NCI-H748 treated with DMSO at 0.1 percent for 48 hours (cell line): Measurements from ENCODE around the gene MRPL19.
A peak's percentile ranks its signal among the peaks of the same experiment; 100 is the strongest.

Source experiments
- DNase-seq: peaks from one replicate; lab custom pipeline; 2025; lab: John Stamatoyannopoulos, UW

Gene MRPL19

DNA sequence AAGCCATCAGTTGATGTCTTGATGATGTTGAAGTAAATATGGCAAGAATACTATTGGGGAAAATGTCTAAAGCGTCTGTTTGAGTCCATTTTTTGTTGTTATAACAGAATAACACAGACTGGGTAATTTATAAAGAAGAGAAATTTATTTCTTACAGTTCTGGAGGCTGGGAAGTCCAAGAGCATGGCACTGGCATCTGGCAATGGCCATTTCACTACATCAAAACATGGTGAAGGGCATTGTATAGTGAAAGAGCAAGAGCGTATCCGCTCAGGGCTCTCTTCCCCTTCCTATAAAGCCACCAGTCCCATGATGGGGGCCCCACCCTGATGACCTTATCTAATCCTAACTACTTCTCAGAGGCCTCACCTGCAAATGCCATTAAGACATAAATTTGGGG is 29.6 kb upstream of the MRPL19 start:
- no peak for DNase-seq

DNA sequence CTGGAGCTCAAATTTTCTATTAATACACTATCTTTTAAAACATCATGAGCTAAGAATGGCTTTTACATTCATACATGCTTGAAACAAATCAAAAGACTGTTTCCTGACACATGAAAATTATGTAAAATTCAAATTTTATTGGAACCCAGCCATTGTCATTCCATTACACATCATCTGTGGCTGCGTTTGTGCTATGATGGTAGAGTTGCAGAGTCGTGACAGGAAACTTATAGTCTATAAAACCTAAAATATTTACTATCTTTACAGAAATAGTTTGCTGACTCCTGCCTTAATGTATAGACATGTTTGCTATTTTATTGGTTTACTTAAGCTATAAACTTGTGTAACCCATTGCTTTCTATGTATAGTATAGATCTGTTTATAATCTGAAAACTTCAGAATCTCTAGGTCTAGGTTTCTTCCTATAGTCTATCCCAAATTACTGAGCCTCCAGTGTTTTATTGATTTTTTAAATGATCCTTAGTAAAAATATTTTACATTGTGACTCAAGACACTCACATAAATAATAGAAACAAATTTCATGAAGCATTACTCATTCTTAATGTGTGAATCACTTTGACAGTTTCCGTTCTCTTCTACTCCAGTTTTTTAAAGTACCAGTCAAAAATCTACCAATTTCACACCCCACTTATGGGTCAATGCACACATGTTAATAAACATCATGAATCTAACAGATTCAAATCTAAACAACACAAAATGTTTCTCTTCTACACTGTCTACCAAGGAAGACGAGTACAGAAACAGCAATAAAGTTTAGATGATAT is 26.4 kb upstream of the MRPL19 start:
- no peak for DNase-seq

GRCh38 chr2:75621228-75621627 is 25.4 kb upstream of the MRPL19 start:
- DNase-seq, result no peak

GRCh38 chr2:75622500-75622899 is 24.1 kb upstream of the MRPL19 start:
- no peak for DNase-seq

GRCh38 chr2:75622929-75623328 is 23.7 kb upstream of the MRPL19 start:
- DNase-seq, result no peak

DNA sequence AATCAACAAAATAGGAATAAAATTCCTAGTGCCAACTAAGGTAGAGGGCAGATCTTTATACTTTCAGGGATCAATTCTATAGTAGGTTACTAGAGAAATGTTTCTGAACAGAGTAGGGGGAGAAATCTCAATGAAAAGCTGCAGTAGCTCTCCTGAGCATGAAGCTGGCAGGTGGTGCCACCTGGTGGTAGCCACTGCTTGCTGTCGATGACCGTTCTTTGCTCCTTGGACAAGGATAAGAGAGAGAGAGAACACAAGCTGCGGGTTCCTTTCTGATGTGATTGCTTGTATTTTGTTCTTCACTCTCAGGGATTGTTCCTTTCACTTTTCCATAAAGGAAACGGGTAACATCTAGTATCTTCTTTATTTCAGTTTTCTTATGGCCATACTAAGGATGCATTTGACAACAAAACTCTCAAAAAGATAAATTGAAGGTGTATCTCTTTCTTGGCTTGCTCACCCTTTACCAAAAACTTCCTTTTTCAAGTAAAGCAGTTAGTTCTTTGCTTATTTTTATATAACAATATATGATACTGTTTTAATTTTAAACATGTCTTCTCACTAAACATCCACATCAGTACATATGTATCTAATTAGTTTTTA is 18.6 kb upstream of the MRPL19 start:
- DNase-seq, result peak; percentile 40

- no peak for DNase-seq
Observed at GRCh38 chr2:75632091-75632701, 14.4 kb upstream of the MRPL19 start.

- no peak for DNase-seq
Observed at GRCh38 chr2:75632813-75633212, 13.8 kb upstream of the MRPL19 start.

- DNase-seq, result no peak
Observed at GRCh38 chr2:75633620-75634019, 13.0 kb upstream of the MRPL19 start.

DNA sequence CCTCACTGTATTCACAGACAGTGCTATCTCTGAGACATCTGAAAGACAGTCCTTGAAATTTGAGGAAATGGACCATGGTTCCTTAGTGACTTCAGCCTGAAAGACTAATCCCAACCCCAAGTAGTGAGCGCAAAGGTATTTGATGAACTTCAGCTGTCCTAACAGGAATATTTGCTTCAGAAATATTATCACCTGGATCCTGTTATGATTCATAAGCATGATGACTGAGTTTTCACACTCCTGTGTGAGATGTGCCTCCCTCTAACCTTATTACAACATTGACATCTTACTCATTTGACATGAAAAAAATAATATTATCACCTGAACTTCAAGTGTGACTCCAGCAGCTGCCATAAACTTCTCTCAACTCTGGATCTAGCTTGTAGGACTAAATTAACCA is 11.6 kb upstream of the MRPL19 start:
- DNase-seq, result no peak

- DNase-seq, result no peak
Observed at GRCh38 chr2:75637568-75637967, 9.0 kb upstream of the MRPL19 start.

GRCh38 chr2:75640621-75641121 is 5.9 kb upstream of the MRPL19 start:
- no peak for DNase-seq

- DNase-seq, result no peak
Observed at GRCh38 chr2:75641587-75641986, 5.0 kb upstream of the MRPL19 start.

DNA sequence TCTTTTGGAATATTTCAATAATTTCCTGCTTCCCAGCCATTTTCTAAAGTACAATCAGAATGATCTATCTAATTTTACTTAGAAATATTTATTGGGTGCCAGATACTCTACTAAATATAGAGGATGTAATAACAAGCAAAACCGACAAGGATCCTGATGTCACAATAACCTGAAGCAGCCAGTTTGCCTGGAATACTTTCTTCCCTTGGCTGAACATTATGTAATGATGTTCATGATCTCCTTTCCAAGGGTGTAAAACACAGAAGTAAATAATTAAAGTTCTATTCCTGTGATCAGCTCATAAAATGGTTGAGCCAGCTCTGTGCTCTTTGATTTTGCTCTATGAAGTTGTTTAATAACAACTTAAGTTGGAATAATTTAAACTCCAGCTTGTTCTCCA is 2.6 kb upstream of the MRPL19 start:
- no peak for DNase-seq

GRCh38 chr2:75645643-75646042 is 940 bp upstream of the MRPL19 start:
- no peak for DNase-seq

DNA sequence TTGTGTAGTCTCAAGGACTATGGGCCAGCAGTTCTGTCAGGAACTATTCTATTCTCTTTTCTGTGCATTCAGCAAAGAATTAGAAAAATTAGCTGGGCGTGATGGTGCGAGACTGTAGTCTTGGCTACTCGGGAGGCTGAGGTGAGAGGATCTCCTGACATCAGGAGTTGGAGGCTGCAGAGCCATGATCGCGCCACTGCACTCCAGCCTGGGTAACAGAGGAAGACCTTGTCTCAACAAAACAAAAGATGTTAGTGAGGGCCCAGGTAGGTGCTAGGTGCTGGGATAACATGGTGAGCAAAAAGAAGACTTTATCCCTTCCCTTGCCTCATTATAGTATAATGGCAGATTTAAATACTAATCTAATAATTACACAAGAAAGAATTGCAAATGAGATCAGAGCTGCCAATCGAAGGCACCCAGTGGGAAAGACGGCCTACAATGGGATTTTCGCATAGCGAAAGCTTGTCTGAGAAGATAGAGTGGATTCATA is 447 bp upstream of the MRPL19 start:
- DNase-seq, result no peak

DNA sequence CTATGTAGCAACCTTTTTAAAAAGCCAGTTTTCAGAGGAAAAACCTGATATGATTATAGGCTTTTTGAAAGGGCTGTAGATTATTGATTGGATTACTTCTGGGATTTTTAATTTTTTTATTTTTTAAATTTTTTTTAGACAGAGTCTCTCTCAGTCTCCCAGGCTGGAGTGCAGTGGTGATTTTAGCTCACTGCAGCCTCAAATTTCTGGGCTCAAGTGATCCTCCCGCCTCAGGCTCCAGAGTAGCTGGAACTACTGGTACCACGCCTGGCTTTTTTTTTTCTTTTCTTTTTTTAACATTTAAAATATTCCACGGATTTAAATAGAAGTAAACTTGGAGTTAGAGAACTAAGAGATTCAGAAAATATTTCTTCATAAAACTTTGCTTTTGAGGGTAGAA is 1.2 kb downstream of the MRPL19 start:
- DNase-seq, result no peak

DNA sequence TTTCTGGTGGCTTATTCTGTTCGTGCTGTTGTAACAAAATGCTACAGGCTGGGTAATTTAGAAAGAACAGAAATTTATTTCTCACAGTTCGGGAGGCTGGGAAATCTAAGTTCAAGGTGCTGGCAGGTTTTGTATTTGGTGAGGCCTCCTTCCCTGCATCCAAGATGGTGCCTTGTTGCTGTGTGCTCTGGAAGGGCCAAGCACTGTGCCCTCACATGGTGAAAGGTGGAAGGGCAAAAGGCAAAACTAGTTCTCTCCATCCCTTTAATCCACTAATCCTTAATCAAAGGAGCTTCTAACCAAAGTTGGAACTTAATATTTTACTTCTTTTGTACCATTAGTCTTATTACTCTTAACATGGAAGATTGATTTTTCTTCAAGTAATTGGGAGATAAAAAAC is 7.4 kb downstream of the MRPL19 start:
- no peak for DNase-seq

GRCh38 chr2:75655861-75656260 is 9.3 kb downstream of the MRPL19 start:
- DNase-seq, result no peak

GRCh38 chr2:75656563-75656962 is 10.0 kb downstream of the MRPL19 start:
- DNase-seq, result no peak

- no peak for DNase-seq
Observed at GRCh38 chr2:75657798-75658197, 11.2 kb downstream of the MRPL19 start.

DNA sequence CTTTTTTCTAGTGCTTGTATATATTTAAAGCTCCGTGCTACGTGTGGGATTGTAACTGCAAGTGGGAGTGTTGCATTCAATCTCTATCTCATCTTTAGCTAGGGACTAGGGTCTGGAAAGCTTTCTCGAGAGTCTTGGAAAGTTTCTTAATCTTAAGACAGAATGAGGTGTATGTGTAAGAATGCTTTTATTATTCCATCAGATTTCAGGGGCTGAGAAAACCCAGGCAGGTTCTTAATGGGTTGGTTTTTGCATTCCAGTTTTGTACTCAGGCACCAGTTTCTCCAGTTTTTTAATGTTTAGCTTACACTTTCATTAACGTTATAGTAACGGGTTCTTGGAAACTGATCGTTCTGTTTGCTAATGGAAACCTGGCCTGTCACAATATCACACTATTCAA is 20.3 kb downstream of the MRPL19 start:
- no peak for DNase-seq

DNA sequence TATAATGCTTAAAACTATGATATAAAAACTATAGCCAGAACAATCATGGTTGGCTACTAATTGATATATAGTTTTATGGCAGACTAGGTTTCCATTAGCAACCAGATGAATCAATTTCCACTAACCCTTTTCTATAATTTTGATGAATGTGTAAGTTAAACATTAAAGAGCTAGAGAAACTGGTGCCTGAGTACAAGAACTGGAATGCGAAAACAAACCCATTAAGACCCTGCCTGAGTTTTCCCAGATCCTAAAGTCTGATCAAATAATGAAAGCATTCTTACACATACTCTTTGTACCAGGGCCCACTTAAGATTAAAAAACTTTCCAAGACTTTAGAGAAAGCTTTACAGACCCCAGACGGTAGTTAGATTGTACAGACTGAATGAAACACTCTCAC is 21.3 kb downstream of the MRPL19 start:
- no peak for DNase-seq
